Pancreas (tissue), 10 donors: ENCODE results near the gene WASF2. TPM values are rescaled to one million over a fixed set of nuclear protein-coding genes. Genes with fewer than 3 reads are reported as not detected.
"Not testable (repeated sequence)": the region's sequence is repeated elsewhere in the genome, so short reads cannot be mapped to it uniquely, and the experiment has no call there.

Experiments
- ATAC-seq, 4 donors: fragments of 200-7000 bp; cut with Tn5 transposase; one replicate each; pipeline versions ENCODE4 v1.8.0 to v1.9.1; 2020; ENCODE audit warnings: mild to moderate bottlenecking in 4 of 4, moderate library complexity in 4 of 4
- DNase-seq, 6 donors: peaks; one replicate each; pipeline ENCODE4 v3.0.0-alpha.2; 2020
- FAIRE-seq: peaks from 2 replicates; lab custom pipeline; 2012; peaks lifted over from hg19 to GRCh38; lab: Jason Lieb, UNC
- H3K27ac ChIP-seq, 4 donors: fragments of 200-600 bp; sonication (generic); 1 replicate in 3 of 4; 2 replicates in 1 of 4; pipeline versions ENCODE4 v1.5.0 to v1.8.0; 2020
- H3K27me3 ChIP-seq, 4 donors: fragments of 200-600 bp; one replicate each; pipeline ENCODE4 v1.8.0; 2021
- H3K36me3 ChIP-seq, 3 donors: fragments of 200-600 bp; sonication (generic) in 1 of 3; one replicate each; pipeline versions ENCODE4 v1.5.0 to v1.8.0; 2020 to 2021
- H3K4me1 ChIP-seq, 3 donors: fragments of 200-600 bp; one replicate each; pipeline ENCODE4 v1.8.0; 2021
- H3K4me3 ChIP-seq, 4 donors: fragments of 200-600 bp; sonication (generic) in 2 of 4; one replicate each; pipeline versions ENCODE4 v1.5.0 to v1.8.0; 2020 to 2021
- H3K9me3 ChIP-seq, 4 donors: fragments of 200-600 bp; one replicate each; pipeline ENCODE4 v1.8.0; 2021
- CTCF ChIP-seq, 4 donors: fragments of 200-600 bp; sonication (generic) in 3 of 4; IDR thresholded peaks; one replicate each; pipeline versions ENCODE4 v1.5.0 to v1.8.0; 2021; ENCODE audit warnings: antibody characterized with exemption in 4 of 4
- WGBS, 2 donors: extraction: QIAGEN DNeasy Blood & Tissue Kit; methylation state at CpG; one replicate each; pipeline ENCODE4 v1.1.7; 2013; 5-methylcytosine and 5-hydroxymethylcytosine counted together
- intact Hi-C, 3 donors: fragments of 100-400 bp; cut with DNase I; formaldehyde crosslinking; loops; one replicate each; pipeline versions ENCODE4 v1.11.1 to v1.14.2; 2022
- polyA plus RNA-seq, 2 donors: library from polyadenylated mRNA; stranded (reverse); fragments of 200-250 nt; gene quantifications; one replicate each; pipeline ENCODE4 v1.2.3, GENCODE V29; 2013
- total RNA-seq, 6 donors: library from RNA; stranded (reverse); fragmentation: NEBNext Ultra II Directional in 4 of 6; extraction: Animal tissue kit (Norgen Biotek cat#: 25700) in 4 of 6; gene quantifications; one replicate each; pipeline versions ENCODE4 v1.2.1 to v1.2.4, GENCODE V29; 2021 to 2023
- donor health status: healthy with polysubstance abuse.
- donor health status: DM: no; HTN: no; CAD: no; lungs with moderate emphysema.
- donor health status: DM: no; HTN: no; CAD: no.
- donor health status: control.
- donor health status: control.
- donor health status: Bipolar disorder and iron deficiency.
- donor health status: DM: yes; HTN: yes; CAD: no.
- donor health status: DM: no; HTN: no; CAD: no.
- donor health status: DM: no; HTN: no; CAD: no.
- donor health status: DM: yes; HTN: yes; CAD: no.

The WASF2 gene
- total and polyA plus RNA-seq, 8 donors: 13.5 to 83.2 (median 51.4) TPM

GRCh38 chr1:27392096-27392777, 97.7 kb downstream of the WASF2 start, which contains the start of gene GPR3:
TSS of gene GPR3 (plus strand) at chr1:27392622. CDS start at chr1:27393799, 1,177 bp downstream.
- Histone ChIP-seq H3K27me3 (no peaks in the 10 kb centered on the region), H3K9me3 (no peaks in the 10 kb centered on the region), H3K4me1 (peaks cover 0 to 5% (median 4%) of the 10 kb centered on the region in 3 donors), H3K36me3 (no peaks in the 10 kb centered on the region), H3K27ac (no peak within 1 kb of the TSS), H3K4me3 (peak within 1 kb of the TSS; percentile 7 to 59 (median 18))
- FAIRE-seq: no peak
- 2 to 3% methylated on average over 60 to 69 of the region's 69 CpGs for WGBS, 2 donors
- intact Hi-C loops: loop anchor here (5.0 to 10.0 kb wide), 3 partner anchors 35 to 95 kb away; no protein-coding TSS in a partner anchor
- peak; percentile 78 to 92 (median 88) for DNase-seq
- peak in 1 of 4 donors; percentile 18 for TF ChIP-seq CTCF (IDR thresholded peaks at IDR 0.05)
- peak; percentile 81 to 90 (median 88) for ATAC-seq

- DNase-seq: peak in 5 of 6 donors; percentile 39 to 78 (median 51)
- intact Hi-C loops: loop anchor here (5.0 to 10.0 kb wide), 3 partner anchors 34 to 94 kb away; no protein-coding TSS in a partner anchor
- H3K9me3 ChIP-seq: no peaks in the 10 kb centered on the region
- H3K27ac ChIP-seq: peak overlapping the region in 1 of 4 donors; percentile 8
- 5 to 7% methylated on average over 13 of the region's 13 CpGs for WGBS, 2 donors
- H3K36me3 ChIP-seq: no peaks in the 10 kb centered on the region
- peak overlapping the region in 2 of 4 donors; percentile 25 to 59 for H3K4me3 ChIP-seq
- H3K4me1 ChIP-seq: peaks cover 0 to 5% (median 4%) of the 10 kb centered on the region in 3 donors
- ATAC-seq: peak; percentile 20 to 54 (median 42)
- TF ChIP-seq CTCF (IDR thresholded peaks at IDR 0.05): no peak
- H3K27me3 ChIP-seq: no peaks in the 10 kb centered on the region
- FAIRE-seq: no peak
Observed at GRCh38 chr1:27391511-27392095, 98.4 kb downstream of the WASF2 start.

GRCh38 chr1:27388337-27389005, 101.5 kb downstream of the WASF2 start:
- H3K27me3 ChIP-seq: no peaks in the 10 kb centered on the region
- FAIRE-seq: no peak
- TF ChIP-seq CTCF (IDR thresholded peaks at IDR 0.05): peak; percentile 75 to 80 (median 78)
- H3K9me3 ChIP-seq: no peaks in the 10 kb centered on the region
- H3K27ac ChIP-seq: no peak overlapping the region
- peak in 5 of 6 donors; percentile 65 to 91 (median 82) for DNase-seq
- ATAC-seq: peak; percentile 31 to 70 (median 63)
- intact Hi-C loops: loop anchor here in 1 of 3 donors (10.0 kb wide), 1 partner anchor 54 kb away; no protein-coding TSS in a partner anchor
- 32 to 40% methylated on average over 5 of the region's 5 CpGs for WGBS, 2 donors
- H3K4me1 ChIP-seq: peaks cover 0 to 5% (median 4%) of the 10 kb centered on the region in 3 donors
- no peak overlapping the region for H3K4me3 ChIP-seq
- H3K36me3 ChIP-seq: no peaks in the 10 kb centered on the region

- not testable (repeated sequence) for H3K4me3 ChIP-seq, H3K4me1 ChIP-seq, ATAC-seq, DNase-seq, H3K36me3 ChIP-seq, FAIRE-seq, H3K27ac ChIP-seq, H3K9me3 ChIP-seq, H3K27me3 ChIP-seq
- intact Hi-C loops: loop anchor here in 1 of 3 donors (10.0 kb wide), 1 partner anchor 50 kb away; no protein-coding TSS in a partner anchor
- 84 to 89% methylated on average over 3 of the region's 3 CpGs for WGBS, 2 donors
Observed at GRCh38 chr1:27384797-27385196, 105.2 kb downstream of the WASF2 start.

- DNase-seq (peak in 1 of 6 donors; percentile 33), ATAC-seq (no peak), FAIRE-seq (no peak)
- TF ChIP-seq CTCF (IDR thresholded peaks at IDR 0.05): no peak
- Histone ChIP-seq H3K27me3 (no peaks in the 10 kb centered on the region), H3K9me3 (no peaks in the 10 kb centered on the region), H3K27ac (no peak overlapping the region), H3K4me3 (peak overlapping the region in 1 of 4 donors; percentile 50), H3K36me3 (no peaks in the 10 kb centered on the region), H3K4me1 (no peaks in the 10 kb centered on the region)
- intact Hi-C loops: loop anchor here in 1 of 3 donors (10.0 kb wide), 1 partner anchor 49 kb away; no protein-coding TSS in a partner anchor
- WGBS, 2 donors: 89 to 92% methylated on average over 13 of the region's 13 CpGs
Observed at GRCh38 chr1:27383661-27384060, 106.3 kb downstream of the WASF2 start.
